K562 (cell line): ENCODE measurements around the gene RNF227. TPM values are rescaled to one million over a fixed set of nuclear protein-coding genes. Genes with fewer than 3 reads are reported as not detected.

ENCODE experiments used
- ATF7 ChIP-seq: fragments of 450-650 bp; IDR thresholded peaks from 2 replicates; pipeline ENCODE4 v1.7.1; 2014; ENCODE audit warnings: mild to moderate bottlenecking, moderate library complexity
- BRCA1 ChIP-seq, 2 experiments: fragments of 450-650 bp in 1 of 2; sonication (generic) in 1 of 2; formaldehyde crosslinking in 1 of 2; IDR thresholded peaks; 2 replicates each; pipeline versions ENCODE4 v1.5.0 to v1.6.1; 2017 to 2020; ENCODE audit warnings: mild to moderate bottlenecking in 1 of 2, missing genetic modification reagents in 1 of 2
- EZH2 ChIP-seq: IDR thresholded peaks from 2 replicates; pipeline ENCODE4 v1.6.1; 2012; ENCODE audit warnings: low read depth, mild to moderate bottlenecking, inconsistent platforms, low read length, borderline replicate concordance
- HDAC8 ChIP-seq: fragments of 450-650 bp; IDR thresholded peaks from 2 replicates; pipeline ENCODE4 v1.6.1; 2016; ENCODE audit warnings: mild to moderate bottlenecking, missing genetic modification characterization, moderate library complexity, missing compliant biosample characterization
- HNRNPUL1 ChIP-seq: fragments of 200-400 bp; formaldehyde crosslinking; IDR thresholded peaks from 2 replicates; pipeline ENCODE4 v1.6.1; 2017; ENCODE audit warnings: low read length
- HSF4 ChIP-seq: fragments of 250-450 bp; sonication (Bioruptor Pico); IDR thresholded peaks from 2 replicates; pipeline ENCODE4 v2.1.2; 2022; ENCODE audit warnings: mild to moderate bottlenecking, moderate library complexity, borderline replicate concordance
- JUND ChIP-seq, 2 experiments: IDR thresholded peaks; 2 replicates in 1 of 2; 3 replicates in 1 of 2; pipeline ENCODE4 v1.6.1; 2011; ENCODE audit warnings: borderline replicate concordance in 2 of 2, low read depth in 2 of 2, low read length in 2 of 2, improper control_type of control experiment in 1 of 2, missing biosample characterization in 1 of 2, missing genetic modification characterization in 1 of 2, missing genetic modification reagents in 1 of 2
- MCM2 ChIP-seq: fragments of 450-650 bp; IDR thresholded peaks from 2 replicates; pipeline ENCODE4 v1.6.1; 2017; ENCODE audit warnings: low read depth, mild to moderate bottlenecking
- NBN ChIP-seq: fragments of 450-650 bp; IDR thresholded peaks from 2 replicates; pipeline ENCODE4 v1.6.1; 2016; ENCODE audit warnings: low read depth, mild to moderate bottlenecking
- NCOA1 ChIP-seq: fragments of 450-650 bp; IDR thresholded peaks from 2 replicates; pipeline ENCODE4 v1.6.1; 2016; ENCODE audit warnings: low read depth
- NCOA6 ChIP-seq: fragments of 450-650 bp; IDR thresholded peaks from 2 replicates; pipeline ENCODE4 v1.6.1; 2017; ENCODE audit warnings: mild to moderate bottlenecking
- NFATC3 ChIP-seq: fragments of 450-650 bp; IDR thresholded peaks from 2 replicates; pipeline ENCODE4 v1.6.1; 2017; ENCODE audit warnings: mild to moderate bottlenecking
- NONO ChIP-seq, 2 experiments: fragments of 200-400 bp in 1 of 2; fragments of 450-650 bp in 1 of 2; formaldehyde crosslinking in 1 of 2; IDR thresholded peaks; 2 replicates each; pipeline ENCODE4 v1.6.1; 2017; ENCODE audit warnings: low read depth in 2 of 2, mild to moderate bottlenecking in 2 of 2, moderate library complexity in 2 of 2, low read length in 1 of 2
- PHB ChIP-seq: fragments of 250-450 bp; sonication (Bioruptor Pico); IDR thresholded peaks from 2 replicates; pipeline ENCODE4 v1.5.0; 2021
- PKNOX1 ChIP-seq: fragments of 450-650 bp; IDR thresholded peaks from 2 replicates; pipeline ENCODE4 v1.6.1; 2016
- RFX1 ChIP-seq: fragments of 450-650 bp; IDR thresholded peaks from 2 replicates; pipeline ENCODE4 v1.6.1; 2016; ENCODE audit warnings: mild to moderate bottlenecking, moderate library complexity
- SIN3A ChIP-seq, 2 experiments: fragments of 150-350 bp in 1 of 2; IDR thresholded peaks; 2 replicates each; pipeline ENCODE4 v1.6.1; 2011 to 2016; ENCODE audit warnings: borderline replicate concordance in 2 of 2, low read depth in 2 of 2, low read length in 2 of 2, mild to moderate bottlenecking in 2 of 2, moderate library complexity in 2 of 2; ENCODE audit not compliant: control insufficient read depth in 1 of 2
- SPI1 ChIP-seq: IDR thresholded peaks from 2 replicates; pipeline ENCODE4 v1.6.1; 2011; ENCODE audit warnings: low read depth, low read length, control low read depth, borderline replicate concordance
- SREBF2 ChIP-seq: sonication (generic); formaldehyde crosslinking; IDR thresholded peaks from 2 replicates; pipeline ENCODE4 v1.4.0; 2020; ENCODE audit warnings: mild to moderate bottlenecking, missing genetic modification reagents
- TAF1 ChIP-seq: IDR thresholded peaks from 2 replicates; pipeline ENCODE4 v1.6.1; 2011; ENCODE audit warnings: mild to moderate bottlenecking, low read length, moderate library complexity; ENCODE audit not compliant: insufficient read depth, control insufficient read depth, severe bottlenecking; ENCODE audit errors: extremely low read depth
- THRAP3 ChIP-seq: fragments of 450-650 bp; IDR thresholded peaks from 2 replicates; pipeline ENCODE4 v1.6.1; 2016; ENCODE audit warnings: mild to moderate bottlenecking, inconsistent platforms, borderline replicate concordance
- ZC3H4 ChIP-seq: sonication (generic); formaldehyde crosslinking; IDR thresholded peaks from 2 replicates; pipeline ENCODE4 v1.9.0; 2021; ENCODE audit warnings: missing genetic modification reagents, borderline replicate concordance
- ZKSCAN8 ChIP-seq: fragments of 200-800 bp; sonication (Bioruptor generic); IDR thresholded peaks from 2 replicates; pipeline ENCODE4 v1.6.1; 2016; ENCODE audit warnings: missing genetic modification characterization, missing compliant biosample characterization
- ZNF133 ChIP-seq: fragments of 250-450 bp; sonication (Bioruptor Pico); IDR thresholded peaks from 2 replicates; pipeline ENCODE4 v1.4.0; 2020; ENCODE audit warnings: mild to moderate bottlenecking
- ZNF512 ChIP-seq: IDR thresholded peaks from 2 replicates; pipeline ENCODE4 v1.6.1; 2016; ENCODE audit warnings: missing genetic modification characterization, missing compliant biosample characterization
- ZNF780A ChIP-seq: fragments of 250-450 bp; sonication (Bioruptor Pico); IDR thresholded peaks from 2 replicates; pipeline ENCODE4 v1.5.0; 2021; ENCODE audit warnings: mild to moderate bottlenecking
- polyA plus RNA-seq, 8 experiments: library from polyadenylated mRNA; depleted of rRNA in 4 of 8; stranded (reverse) in 5 of 8; unstranded in 3 of 8; fragments of >200 nt; fragmentation: Nextera tagmentation in 2 of 8; fragmentation: Illumina TruSeq in 1 of 8; extraction: Ambion mirVana in 2 of 8; extraction: Trizol in 1 of 8; gene quantifications; 2 replicates each; pipeline versions ENCODE4 v1.2.1 to v1.2.3, GENCODE V29; 2011 to 2014; ENCODE audit warnings: inconsistent platforms in 1 of 8, missing spikeins in 1 of 8
- total RNA-seq, 7 experiments: library from RNA; depleted of rRNA in 6 of 7; stranded (reverse); fragments of >200 nt in 6 of 7; fragmentation: Illumina TruSeq in 2 of 7; extraction: Trizol in 2 of 7; gene quantifications; 2 replicates each; pipeline versions ENCODE4 v1.2.1 to v1.2.3, GENCODE V29; 2011 to 2021; ENCODE audit warnings: low replicate concordance in 1 of 7

Gene RNF227
- total and polyA plus RNA-seq, 9 of the 15 experiments (the other 6 are each of a cell fraction or from before 2014, with no cell fraction given) = 1.1 to 6.7 (median 2.3) TPM

- TF ChIP-seq ZNF133 (CRISPR knock-in tag) (no peak), PHB (no peak), SPI1 (no peak), NCOA1 (no peak), MCM2 (no peak), NONO (IDR thresholded peaks at IDR 0.05; ENCODE audit: low read depth in 2 of 2, low read length in 1 of 2) (no peak), ATF7 (peak; percentile 100), ZNF780A (no peak), HSF4 (CRISPR knock-in tag) (no peak), TAF1 (peak; percentile 2), ZKSCAN8 (CRISPR knock-in tag) (no peak), SREBF2 (CRISPR knock-in tag) (no peak), EZH2 (no peak), BRCA1 (IDR thresholded peaks at IDR 0.05) (no peak), BRCA1 (CRISPR knock-in tag; IDR thresholded peaks at IDR 0.05) (no peak), ZC3H4 (CRISPR knock-in tag) (no peak), SIN3A (IDR thresholded peaks at IDR 0.05; ENCODE audit: borderline replicate concordance in 2 of 2, control insufficient read depth in 1 of 2, low read depth in 2 of 2, low read length in 2 of 2) (peak in 1 of 2 experiments; percentile 43; a peak in 1 of 4 replicates), HNRNPUL1 (no peak), NBN (peak; percentile 97), ZNF512 (no peak), THRAP3 (no peak), NFATC3 (no peak), JUND (IDR thresholded peaks at IDR 0.05; ENCODE audit: borderline replicate concordance, low read depth, low read length) (peak; percentile 99), JUND (tag; IDR thresholded peaks at IDR 0.05; ENCODE audit: borderline replicate concordance, low read depth, low read length) (peak; percentile 93; the same call in 2 of the 3 replicates), NCOA6 (no peak), HDAC8 (tag) (no peak), RFX1 (no peak), PKNOX1 (peak; percentile 94)
Observed at GRCh38 chr17:7931709-7932482, 15.8 kb upstream of the RNF227 start, which contains the start of the genes CNTROB and TRAPPC1 (continued).
